Measurements from ENCODE around the gene INKA1. TPM values are rescaled to one million over a fixed set of nuclear protein-coding genes. Genes with fewer than 3 reads are reported as not detected.

The INKA1 gene
- total and polyA plus RNA-seq, 7 experiments from 2014 or later: 0.65 to 2.2 (median 1.6) TPM

DNA sequence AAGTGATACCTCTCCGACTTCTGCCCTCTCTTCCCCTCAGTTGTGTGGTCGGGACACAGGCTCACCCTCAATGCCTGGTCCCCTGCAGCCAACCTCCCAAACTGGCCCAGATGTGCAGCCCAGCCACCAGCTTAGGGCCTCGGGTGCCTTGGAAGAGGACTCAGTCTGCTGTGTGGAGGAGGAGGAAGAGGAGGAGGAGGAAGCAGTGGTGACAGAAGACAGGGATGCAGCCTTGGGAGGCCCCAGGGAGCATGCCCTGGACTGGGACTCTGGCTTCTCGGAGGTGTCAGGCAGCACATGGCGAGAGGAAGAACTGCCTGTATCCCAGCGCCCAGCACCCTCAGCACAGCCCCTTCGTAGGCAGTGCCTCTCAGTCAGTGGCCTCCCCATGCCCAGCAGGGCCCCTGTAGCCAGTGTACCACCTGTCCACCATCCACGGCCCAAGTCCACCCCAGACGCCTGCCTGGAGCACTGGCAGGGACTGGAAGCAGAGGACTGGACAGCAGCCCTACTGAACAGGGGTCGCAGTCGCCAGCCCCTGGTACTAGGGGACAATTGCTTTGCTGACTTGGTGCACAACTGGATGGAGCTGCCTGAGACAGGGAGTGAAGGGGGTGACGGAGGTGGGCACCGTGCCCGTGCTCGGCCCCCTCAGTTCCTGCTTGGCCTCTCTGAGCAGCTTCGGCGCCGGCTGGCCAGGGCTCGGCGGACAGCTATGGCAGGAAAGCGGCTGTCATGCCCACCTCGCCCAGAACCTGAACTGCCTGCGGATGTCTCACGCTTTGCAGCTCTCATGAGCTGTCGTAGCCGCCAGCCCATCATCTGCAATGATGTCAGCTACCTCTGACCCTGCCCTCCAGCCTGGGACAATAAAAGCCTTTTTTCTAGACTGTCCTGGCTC lies 1.3 kb downstream of the INKA1 start:
- Histone ChIP-seq H3K27me3 (ENCODE audit: control insufficient read depth in 2 of 2, insufficient read depth in 2 of 2, low read length in 2 of 2) (no peaks in the 10 kb centered on the region), H3K27ac (ENCODE audit: low read depth, low read length) (peak overlapping the region; percentile 84), H3K4me3 (ENCODE audit: low read length) (no peak overlapping the region), H3K9me3 (ENCODE audit: control insufficient read depth in 2 of 3, low read length in 3 of 3) (no peaks in the 10 kb centered on the region), H3K36me3 (ENCODE audit: control insufficient read depth in 2 of 3, insufficient read depth in 3 of 3, low read length in 3 of 3) (peaks cover 0 to 18% (median 0%) of the 10 kb centered on the region in 3 experiments), H3K4me1 (ENCODE audit: control insufficient read depth in 2 of 2, insufficient read depth in 2 of 2, low read length in 2 of 2) (peaks cover 11 to 46% of the 10 kb centered on the region in 2 donors)
- intact Hi-C loops (cut with micrococcal nuclease): loop anchor here (5.0 to 10.0 kb wide), 2 partner anchors 423 to 490 kb away; partner anchors contain the start of genes HYAL3 (in 1 of the 2), IFRD2 (in 1 of the 2) and NAA80 (in 1 of the 2)
- H3K9me3 Mint-ChIP-seq: peaks cover 0 to 2% (median 0%) of the 10 kb centered on the region in 11 donors
- peaks cover 0 to 10% (median 0%) of the 10 kb centered on the region in 5 donors for H3K36me3 Mint-ChIP-seq
- CTCF ChIA-PET: interaction anchor here (0.6 to 12.8 kb wide), 6 partner anchors 9 to 682 kb away, joined by 3 to 181 read pairs (median 5); partner anchors contain the start of gene UBA7
- peak overlapping the region in 7 of 9 donors; percentile 74 to 96 (median 87) for H3K27ac Mint-ChIP-seq
- H3K27me3 Mint-ChIP-seq: peaks cover 0 to 17% (median 0%) of the 10 kb centered on the region in 5 donors
- peaks cover 32 to 57% (median 50%) of the 10 kb centered on the region in 7 donors for H3K4me1 Mint-ChIP-seq
- POLR2A ChIA-PET: interaction anchor here (1.3 to 6.1 kb wide), 7 partner anchors 11 to 81 kb away, joined by 3 to 87 read pairs (median 12); partner anchors contain the start of genes GMPPB, IP6K1 and UBA7
- DNase-seq (no peak), ATAC-seq (no peak)
- peak overlapping the region; percentile 76 to 95 (median 86) for H3K4me3 Mint-ChIP-seq

DNA sequence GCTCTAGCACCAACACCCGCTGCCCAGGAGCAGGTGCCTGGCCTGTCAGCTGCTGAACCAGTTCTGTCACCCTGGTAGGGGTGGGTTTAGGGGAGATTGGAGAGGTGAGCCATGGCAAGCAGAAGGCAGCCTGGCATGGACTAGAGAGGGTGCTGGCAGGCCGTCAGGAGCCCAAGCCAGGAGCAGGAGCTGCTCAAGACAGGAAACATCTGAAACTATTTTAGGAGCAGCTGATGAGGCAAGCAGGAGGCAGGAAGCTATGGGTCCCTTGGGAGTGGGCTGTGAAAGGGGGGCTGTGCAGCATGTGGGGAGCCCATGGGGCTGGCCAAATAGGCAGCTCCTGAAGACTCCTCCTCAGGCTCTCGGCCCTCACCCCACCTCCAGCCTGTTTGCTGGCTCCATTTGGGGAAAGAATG lies 2.3 kb downstream of the INKA1 start:
- DNase-seq (no peak), ATAC-seq (no peak)
- Mint-ChIP-seq H3K4me1 (peaks cover 34 to 62% (median 50%) of the 10 kb centered on the region in 7 donors), H3K4me3 (peak overlapping the region in 9 of 10 donors; percentile 21 to 95 (median 58)), H3K27me3 (peaks cover 0 to 17% (median 0%) of the 10 kb centered on the region in 5 donors), H3K27ac (peak overlapping the region; percentile 68 to 96 (median 87)), H3K9me3 (peaks cover 0 to 3% (median 0%) of the 10 kb centered on the region in 11 donors), H3K36me3 (peaks cover 0 to 17% (median 0%) of the 10 kb centered on the region in 5 donors)
- H3K27ac ChIP-seq (ENCODE audit: low read depth, low read length): peak overlapping the region; percentile 55
- CTCF ChIA-PET: interaction anchor here (1.0 to 12.8 kb wide), 5 partner anchors 8 to 34 kb away, joined by 3 to 181 read pairs (median 3); partner anchors contain the start of gene UBA7
- peaks cover 11 to 46% of the 10 kb centered on the region in 2 donors for H3K4me1 ChIP-seq (ENCODE audit: control insufficient read depth in 2 of 2, insufficient read depth in 2 of 2, low read length in 2 of 2)
- no peaks in the 10 kb centered on the region for H3K27me3 ChIP-seq (ENCODE audit: control insufficient read depth in 2 of 2, insufficient read depth in 2 of 2, low read length in 2 of 2)
- no peak overlapping the region for H3K4me3 ChIP-seq (ENCODE audit: low read length)
- POLR2A ChIA-PET: interaction anchor here (1.3 to 6.1 kb wide), 4 partner anchors 10 to 82 kb away, joined by 4 to 87 read pairs (median 8); partner anchors contain the start of genes GMPPB, TRAIP and UBA7
- H3K9me3 ChIP-seq (ENCODE audit: control insufficient read depth in 2 of 3, low read length in 3 of 3): no peaks in the 10 kb centered on the region
- intact Hi-C loops (cut with micrococcal nuclease): loop anchor here in 1 of 2 donors (10.0 kb wide), 1 partner anchor 489 kb away; the partner anchor contains the start of genes HYAL3, IFRD2 and NAA80
- peaks cover 0 to 28% (median 0%) of the 10 kb centered on the region in 3 experiments for H3K36me3 ChIP-seq (ENCODE audit: control insufficient read depth in 2 of 3, insufficient read depth in 3 of 3, low read length in 3 of 3)

DNA sequence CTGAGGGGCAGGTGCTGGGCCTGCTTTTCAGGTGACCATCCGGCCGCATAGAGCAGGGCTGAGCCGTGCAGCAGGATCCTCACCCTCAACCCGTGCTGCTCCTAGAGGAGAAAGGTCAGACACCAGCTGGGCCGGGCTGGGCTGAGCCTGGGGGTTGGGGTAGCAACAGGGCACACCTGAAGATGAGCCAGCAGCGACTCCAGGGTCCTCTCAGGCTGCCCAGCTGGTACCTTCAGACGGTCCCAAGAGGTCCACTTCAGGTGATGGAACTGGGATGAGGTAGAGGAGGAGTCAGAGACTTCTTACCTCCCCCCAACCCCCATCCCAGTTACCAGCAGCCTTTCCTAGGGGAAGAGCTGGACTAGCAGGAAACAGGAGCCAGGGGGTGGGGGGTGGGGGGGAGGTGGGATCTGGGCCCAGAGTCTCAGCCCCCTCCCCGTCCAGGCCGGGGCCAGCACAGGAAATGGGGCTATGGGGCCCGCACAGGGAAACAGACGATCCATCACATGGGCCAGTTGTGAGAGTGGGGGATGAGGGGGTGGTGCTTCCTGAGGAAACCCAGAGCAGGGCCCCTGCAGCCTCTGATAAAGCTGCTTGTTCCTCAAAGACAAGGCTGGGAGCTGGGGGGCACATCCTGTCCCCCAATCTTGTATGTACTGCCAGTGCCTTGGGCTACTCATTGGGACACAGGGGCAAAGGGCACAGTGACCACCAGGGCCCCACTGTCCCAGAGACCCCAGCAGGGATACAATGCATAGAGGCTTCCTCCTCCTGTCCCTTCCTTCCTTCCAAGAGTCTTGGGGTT lies 3.0 kb downstream of the INKA1 start:
- peaks cover 11 to 46% of the 10 kb centered on the region in 2 donors for H3K4me1 ChIP-seq (ENCODE audit: control insufficient read depth in 2 of 2, insufficient read depth in 2 of 2, low read length in 2 of 2)
- peaks cover 36 to 66% (median 54%) of the 10 kb centered on the region in 7 donors for H3K4me1 Mint-ChIP-seq

DNA sequence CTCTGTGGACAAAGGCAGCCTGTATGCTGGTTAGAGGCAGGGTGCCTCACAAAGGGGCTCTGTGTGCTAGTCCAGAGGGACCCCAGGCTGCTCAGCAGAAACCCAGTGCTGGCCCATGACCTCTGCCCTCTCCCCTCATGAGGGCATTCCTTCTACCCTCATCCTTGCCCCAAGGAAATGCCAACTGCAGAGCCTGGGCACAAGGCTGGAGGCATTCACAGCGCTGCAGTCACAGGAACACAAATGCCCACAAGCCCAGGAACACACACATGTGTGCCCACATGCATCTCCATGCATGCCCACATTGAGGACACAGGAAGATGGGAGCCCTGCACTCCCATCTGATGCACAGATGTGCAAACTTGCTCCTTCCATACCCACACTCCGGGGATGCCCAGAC lies 3.8 kb downstream of the INKA1 start:
- Histone ChIP-seq H3K9me3 (ENCODE audit: control insufficient read depth in 2 of 3, low read length in 3 of 3) (no peaks in the 10 kb centered on the region), H3K27me3 (ENCODE audit: control insufficient read depth in 2 of 2, insufficient read depth in 2 of 2, low read length in 2 of 2) (no peaks in the 10 kb centered on the region), H3K4me1 (ENCODE audit: control insufficient read depth in 2 of 2, insufficient read depth in 2 of 2, low read length in 2 of 2) (peaks cover 11 to 46% of the 10 kb centered on the region in 2 donors), H3K27ac (ENCODE audit: low read depth, low read length) (peak overlapping the region; percentile 55), H3K36me3 (ENCODE audit: control insufficient read depth in 2 of 3, insufficient read depth in 3 of 3, low read length in 3 of 3) (peaks cover 0 to 43% (median 8%) of the 10 kb centered on the region in 3 experiments), H3K4me3 (ENCODE audit: low read length) (no peak overlapping the region)
- Mint-ChIP-seq H3K27me3 (peaks cover 0 to 7% (median 0%) of the 10 kb centered on the region in 5 donors), H3K36me3 (peaks cover 0 to 27% (median 5%) of the 10 kb centered on the region in 5 donors), H3K27ac (peak overlapping the region in 8 of 9 donors; percentile 62 to 91 (median 84)), H3K9me3 (peaks cover 0 to 3% (median 0%) of the 10 kb centered on the region in 11 donors), H3K4me3 (peak overlapping the region in 7 of 10 donors; percentile 10 to 95 (median 41)), H3K4me1 (peaks cover 42 to 72% (median 60%) of the 10 kb centered on the region in 7 donors)
- intact Hi-C loops (cut with micrococcal nuclease): loop anchor here in 1 of 2 donors (10.0 kb wide), 1 partner anchor 488 kb away; the partner anchor contains the start of genes HYAL3, IFRD2 and NAA80
- DNase-seq (no peak), ATAC-seq (no peak)
- ChIA-PET CTCF (interaction anchor here (0.6 to 12.8 kb wide), 2 partner anchors 32 to 429 kb away, joined by 3 to 181 read pairs; no protein-coding TSS in a partner anchor), POLR2A (interaction anchor here (0.7 to 6.1 kb wide), 4 partner anchors 8 to 32 kb away, joined by 4 to 87 read pairs (median 11); partner anchors contain the start of genes IP6K1 and UBA7)

More for the DNA sequence above, 3.0 kb downstream of the INKA1 start:
- intact Hi-C loops (cut with micrococcal nuclease): loop anchor here in 1 of 2 donors (10.0 kb wide), 1 partner anchor 489 kb away; the partner anchor contains the start of genes HYAL3, IFRD2 and NAA80
- Histone ChIP-seq H3K9me3 (ENCODE audit: control insufficient read depth in 2 of 3, low read length in 3 of 3) (no peaks in the 10 kb centered on the region), H3K27ac (ENCODE audit: low read depth, low read length) (peak overlapping the region; percentile 55), H3K27me3 (ENCODE audit: control insufficient read depth in 2 of 2, insufficient read depth in 2 of 2, low read length in 2 of 2) (no peaks in the 10 kb centered on the region), H3K36me3 (ENCODE audit: control insufficient read depth in 2 of 3, insufficient read depth in 3 of 3, low read length in 3 of 3) (peaks cover 0 to 36% (median 3%) of the 10 kb centered on the region in 3 experiments), H3K4me3 (ENCODE audit: low read length) (no peak overlapping the region)
- ATAC-seq: no peak
- Mint-ChIP-seq H3K36me3 (peaks cover 0 to 21% (median 3%) of the 10 kb centered on the region in 5 donors), H3K4me3 (peak overlapping the region in 5 of 10 donors; percentile 21 to 95 (median 57)), H3K9me3 (peaks cover 0 to 3% (median 0%) of the 10 kb centered on the region in 11 donors), H3K27me3 (peaks cover 0 to 14% (median 0%) of the 10 kb centered on the region in 5 donors), H3K27ac (peak overlapping the region; percentile 9 to 91 (median 86))
- DNase-seq: peak in 5 of 9 donors; percentile 36 to 39 (median 37)
- ChIA-PET CTCF (interaction anchor here (0.6 to 12.8 kb wide), 6 partner anchors 7 to 429 kb away, joined by 3 to 181 read pairs (median 3); partner anchors contain the start of gene UBA7), POLR2A (interaction anchor here (1.3 to 6.1 kb wide), 5 partner anchors 9 to 83 kb away, joined by 4 to 87 read pairs (median 10); partner anchors contain the start of genes GMPPB, TRAIP and UBA7)

DNA sequence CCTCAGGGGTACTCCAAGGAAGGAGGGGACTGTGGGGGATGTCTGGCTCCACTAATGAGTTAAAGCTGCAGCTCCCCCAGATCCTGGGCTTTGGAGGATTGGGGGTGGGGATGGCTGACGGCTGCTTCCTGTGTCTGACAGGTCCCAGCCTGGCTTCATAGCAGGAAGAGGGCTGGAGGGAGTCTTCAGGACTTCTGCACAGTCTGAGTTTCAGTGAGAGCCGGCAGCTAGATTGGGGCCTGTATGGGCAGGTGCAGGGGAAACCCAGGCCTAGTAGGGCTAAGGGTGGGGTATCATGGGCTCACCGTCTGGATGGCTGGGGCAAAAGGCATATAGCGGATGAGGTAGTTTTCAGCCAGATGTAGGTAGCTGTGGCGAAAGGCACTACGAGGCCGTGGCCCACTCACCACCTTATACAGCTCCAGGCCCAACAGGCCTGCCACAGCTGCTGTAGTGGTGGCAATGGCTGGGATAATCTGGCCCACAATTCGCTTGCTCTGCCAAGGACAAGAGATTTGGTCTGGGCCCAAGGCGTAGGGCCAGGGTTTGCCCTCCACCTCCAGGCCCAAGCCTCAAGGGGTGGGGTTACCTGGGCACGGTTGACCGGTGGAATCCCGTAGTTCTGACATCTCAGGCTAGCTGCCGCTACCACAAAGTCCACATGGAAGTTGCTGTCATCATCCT lies 4.5 kb downstream of the INKA1 start:
- H3K36me3 Mint-ChIP-seq: peaks cover 0 to 27% (median 5%) of the 10 kb centered on the region in 5 donors
- peak overlapping the region in 8 of 9 donors; percentile 72 to 91 (median 87) for H3K27ac Mint-ChIP-seq
- peak overlapping the region in 6 of 10 donors; percentile 16 to 82 (median 43) for H3K4me3 Mint-ChIP-seq
- ATAC-seq (no peak), DNase-seq (no peak)
- H3K4me1 ChIP-seq (ENCODE audit: control insufficient read depth in 2 of 2, insufficient read depth in 2 of 2, low read length in 2 of 2): peaks cover 16 to 50% of the 10 kb centered on the region in 2 donors
- peaks cover 0 to 3% (median 0%) of the 10 kb centered on the region in 11 donors for H3K9me3 Mint-ChIP-seq
- POLR2A ChIA-PET: interaction anchor here (0.6 to 6.1 kb wide), 5 partner anchors 8 to 55 kb away, joined by 3 to 87 read pairs (median 10); partner anchors contain the start of genes IP6K1 and UBA7
- no peaks in the 10 kb centered on the region for H3K27me3 Mint-ChIP-seq
- peaks cover 40 to 75% (median 63%) of the 10 kb centered on the region in 7 donors for H3K4me1 Mint-ChIP-seq
- intact Hi-C loops (cut with micrococcal nuclease): loop anchor here in 1 of 2 donors (10.0 kb wide), 1 partner anchor 487 kb away; the partner anchor contains the start of genes HYAL3, IFRD2 and NAA80
- peaks cover 0 to 50% (median 8%) of the 10 kb centered on the region in 3 experiments for H3K36me3 ChIP-seq (ENCODE audit: control insufficient read depth in 2 of 3, insufficient read depth in 3 of 3, low read length in 3 of 3)
- H3K27me3 ChIP-seq (ENCODE audit: control insufficient read depth in 2 of 2, insufficient read depth in 2 of 2, low read length in 2 of 2): no peaks in the 10 kb centered on the region
- H3K27ac ChIP-seq (ENCODE audit: low read depth, low read length): peak overlapping the region; percentile 55
- CTCF ChIA-PET: interaction anchor here (12.8 kb wide), 1 partner anchor 32 kb away, joined by 181 read pairs; no protein-coding TSS in a partner anchor
- no peak overlapping the region for H3K4me3 ChIP-seq (ENCODE audit: low read length)
- H3K9me3 ChIP-seq (ENCODE audit: control insufficient read depth in 2 of 3, low read length in 3 of 3): no peaks in the 10 kb centered on the region
